A549 treated with ZK216348 at 1 μM for 4 hours (cell line): ENCODE results near the gene CT47C1. TPM values are rescaled to one million over a fixed set of nuclear protein-coding genes. Genes with fewer than 3 reads are reported as not detected.

Experiments used
- total RNA-seq: library from RNA; stranded (reverse); fragments of 200-300 nt; extraction: Qiagen RNA extraction; gene quantifications from 5 replicates; pipeline ENCODE4 v1.2.3, GENCODE V29; 2022; ENCODE audit warnings: low read depth

Gene CT47C1
- total RNA-seq = not detected in 5 replicates

DNA sequence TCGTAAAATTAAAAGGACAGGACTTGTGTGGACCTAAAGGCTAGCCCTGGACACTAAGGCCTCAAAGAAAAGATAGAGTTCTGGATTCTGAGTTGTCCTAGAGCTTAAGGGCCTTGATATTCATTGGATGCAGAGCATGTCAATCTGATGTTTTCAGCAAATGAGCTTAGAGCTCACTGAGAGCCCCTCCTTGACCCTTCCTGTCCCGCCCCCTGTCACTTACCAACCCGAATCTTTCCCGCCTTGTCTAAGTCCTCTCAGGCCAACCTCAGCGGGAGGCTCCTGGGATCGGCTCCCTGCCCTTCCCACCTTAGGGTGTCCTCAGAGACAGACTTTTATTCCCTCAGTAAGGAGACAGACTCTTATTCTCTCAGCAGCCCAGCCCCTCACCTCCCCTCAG is at the start of gene CT47C1:
Gene CT47C1, plus strand, starts transcription at position 250 of the 400 bp plus-strand sequence. CDS start 233 bp downstream, outside the sequence.

Other genes with a start within 250 kb of the CT47C1 start
- 0.07 to 0.26 TPM (median 0.24 TPM) in 4 of 5 replicates, not detected in the other for gene ZCCHC12, start 249.2 kb upstream of the CT47C1 start, total RNA-seq
- 2.5 to 4.8 TPM (median 3.4 TPM) in 5 replicates for gene LONRF3, start 98.4 kb upstream of the CT47C1 start, total RNA-seq
- gene KIAA1210, start 54.8 kb downstream of the CT47C1 start, total RNA-seq = not detected in 5 replicates
- 118 to 158 TPM (median 150 TPM) in 5 replicates for gene PGRMC1, start 163.3 kb downstream of the CT47C1 start, total RNA-seq